Stimulated activated CD8-positive, alpha-beta memory T cell treated with anti-CD3 and anti-CD28 coated beads, Interleukin-12 subunit alpha, Interleukin-12 subunit beta, amount 100 ng/mL, for 1 hour (primary cell): Measurements from ENCODE around the gene SRSF1.
"Not testable (repeated sequence)": the region's sequence is repeated elsewhere in the genome, so short reads cannot be mapped to it uniquely, and the experiment has no call there.

Experiments used
- DNase-seq: peaks from one replicate; pipeline ENCODE4 v3.0.0-alpha.2; 2020; ENCODE audit warnings: low read depth

The SRSF1 gene, protein sequence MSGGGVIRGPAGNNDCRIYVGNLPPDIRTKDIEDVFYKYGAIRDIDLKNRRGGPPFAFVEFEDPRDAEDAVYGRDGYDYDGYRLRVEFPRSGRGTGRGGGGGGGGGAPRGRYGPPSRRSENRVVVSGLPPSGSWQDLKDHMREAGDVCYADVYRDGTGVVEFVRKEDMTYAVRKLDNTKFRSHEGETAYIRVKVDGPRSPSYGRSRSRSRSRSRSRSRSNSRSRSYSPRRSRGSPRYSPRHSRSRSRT

GRCh38 chr17:58006924-58007780 is at the start of gene SRSF1:
TSS of gene SRSF1 (minus strand) at chr17:58007246. CDS start at chr17:58007137, 109 bp downstream.
- DNase-seq: peak; percentile 98

- no peak for DNase-seq
Observed at GRCh38 chr17:58056476-58056875, 49.4 kb upstream of the SRSF1 start.

DNA sequence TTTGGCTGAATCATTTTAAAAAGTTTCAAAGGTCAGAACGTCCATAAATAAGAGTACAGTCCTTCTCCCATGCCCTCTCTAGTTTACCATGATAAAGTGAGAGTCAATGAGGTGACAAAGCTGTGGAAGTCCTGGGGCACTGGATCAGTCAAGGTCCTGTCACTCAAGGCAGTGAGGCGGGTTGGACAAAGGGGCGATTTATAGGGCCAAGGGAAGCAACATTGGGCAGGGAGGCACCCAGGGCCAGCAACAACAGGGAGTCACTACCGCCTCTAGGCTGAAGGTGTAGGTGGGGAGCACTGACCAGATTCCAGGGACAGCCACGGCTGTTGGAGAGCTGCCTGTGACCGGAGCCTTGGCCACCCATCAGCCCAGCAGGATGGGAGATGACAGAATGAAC is 47.6 kb upstream of the SRSF1 start:
- DNase-seq: no peak

- no peak for DNase-seq
Observed at GRCh38 chr17:58052945-58053715, 46.1 kb upstream of the SRSF1 start.

- DNase-seq: no peak
Observed at GRCh38 chr17:58052407-58052806, 45.4 kb upstream of the SRSF1 start.

DNA sequence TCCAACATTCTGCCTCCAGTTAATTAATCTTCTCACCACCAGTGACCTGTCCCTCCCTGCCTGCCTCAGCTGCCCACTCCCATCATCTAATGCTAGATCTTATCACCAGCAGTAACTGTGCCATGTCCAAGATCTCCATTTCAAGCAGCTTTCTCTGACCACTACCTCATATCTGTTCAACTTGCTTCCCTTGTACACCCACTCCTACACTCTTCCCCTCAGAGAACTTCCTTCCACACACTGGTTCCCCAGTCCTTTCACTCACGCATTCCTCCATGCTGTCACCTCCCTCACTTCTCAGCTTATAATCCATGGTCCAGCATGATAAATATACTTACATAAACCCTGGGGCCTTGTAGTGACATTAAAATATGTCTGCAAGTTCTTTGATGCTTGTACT is 44.4 kb upstream of the SRSF1 start:
- DNase-seq: no peak

DNA sequence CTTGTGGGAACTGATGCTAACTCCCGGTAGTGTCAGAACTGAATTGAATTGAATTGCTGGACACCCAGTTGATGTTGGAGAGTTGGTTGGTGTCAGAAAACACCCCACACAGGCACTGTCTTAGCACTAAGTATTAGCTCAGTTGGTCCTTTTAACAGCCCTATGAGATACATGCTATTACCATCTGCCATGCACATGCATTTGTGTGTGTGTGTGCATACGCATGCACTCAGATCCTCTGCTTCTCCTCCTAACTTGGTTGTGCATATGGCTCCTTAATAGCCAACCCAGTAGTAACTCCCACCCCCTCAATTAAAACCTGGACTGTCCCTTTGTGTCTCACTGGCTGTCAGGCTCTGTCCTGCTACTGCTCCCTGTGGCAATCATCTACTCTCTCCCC is 43.9 kb upstream of the SRSF1 start:
- DNase-seq: no peak

DNA sequence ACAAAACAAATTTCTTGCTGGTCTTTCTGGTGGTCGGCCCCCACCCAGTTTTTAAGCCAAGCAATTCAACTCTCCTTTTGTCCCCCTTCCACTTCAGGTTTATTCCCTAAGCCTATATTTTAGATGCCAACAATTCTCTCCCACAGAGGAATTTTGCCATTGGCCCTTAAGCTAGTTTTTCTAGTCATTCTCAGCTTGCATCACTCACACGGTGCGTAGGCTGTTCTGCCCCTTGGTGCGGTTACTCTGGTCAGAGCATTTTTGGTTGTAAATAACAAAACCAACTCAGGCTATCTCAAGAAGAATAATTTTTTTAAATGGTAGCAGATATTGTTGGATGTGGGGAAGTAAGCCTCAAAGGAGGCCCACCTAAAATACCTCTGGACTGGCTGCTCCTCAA is 42.5 kb upstream of the SRSF1 start:
- DNase-seq: no peak

DNA sequence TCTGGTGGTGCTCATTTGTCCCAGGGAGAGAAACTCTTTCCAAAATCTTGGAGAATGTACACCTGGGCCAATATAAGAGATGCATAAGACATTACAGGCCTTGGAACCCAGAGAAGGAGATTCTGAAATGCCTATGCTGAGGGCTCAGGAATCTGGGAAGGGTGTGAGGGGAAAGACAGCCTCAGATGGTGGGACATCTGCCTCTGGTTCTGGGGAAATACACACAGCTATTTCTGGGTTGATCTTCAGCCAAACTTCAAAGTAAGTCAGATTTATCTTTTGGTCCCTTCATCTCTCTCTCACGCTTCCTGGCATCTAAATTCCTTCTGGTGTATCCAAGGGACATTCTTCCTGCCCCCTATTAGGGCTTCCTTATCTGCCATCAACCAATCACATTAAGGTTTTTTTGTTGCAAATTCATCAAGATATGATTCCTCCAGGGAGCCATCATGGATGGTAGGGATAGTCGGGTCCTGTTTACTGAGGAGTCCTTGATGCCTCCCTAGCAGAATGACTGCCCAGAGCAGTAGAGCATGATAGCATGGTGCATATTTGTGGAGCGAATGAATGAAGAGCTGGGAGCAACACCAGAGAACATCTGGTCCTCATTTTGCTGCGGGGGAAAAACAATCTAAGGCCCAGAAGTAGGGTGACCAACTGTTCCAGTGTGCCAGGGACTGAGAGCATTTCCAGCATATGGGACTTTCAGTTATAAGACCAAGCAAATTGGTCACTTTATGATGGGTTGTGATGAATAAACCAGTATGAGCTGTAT is 40.5 kb upstream of the SRSF1 start:
- no peak for DNase-seq

- DNase-seq: no peak
Observed at GRCh38 chr17:58046239-58047094, 39.4 kb upstream of the SRSF1 start.

DNA sequence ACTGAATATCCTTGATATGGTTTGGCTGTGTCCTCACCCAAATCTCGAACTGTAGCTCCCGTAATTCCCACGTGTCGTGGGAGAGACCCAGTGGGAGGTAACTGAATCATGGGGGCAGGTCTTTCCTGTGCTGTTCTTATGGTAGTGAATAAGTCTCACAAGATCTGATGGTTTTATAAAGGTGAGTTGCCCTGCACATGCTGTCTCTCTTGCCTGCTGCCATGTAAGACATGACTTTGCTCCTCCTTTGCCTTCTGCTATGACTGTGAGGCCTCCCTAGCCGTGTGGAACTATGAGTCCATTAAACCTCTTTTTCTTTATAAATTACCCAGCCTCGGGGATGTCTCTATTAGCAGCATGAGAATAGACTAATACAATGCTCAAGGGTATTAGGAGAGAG is 37.2 kb upstream of the SRSF1 start:
- DNase-seq: not testable (repeated sequence)

GRCh38 chr17:58043221-58044181 is 36.5 kb upstream of the SRSF1 start:
- no peak for DNase-seq

GRCh38 chr17:58041161-58041560 is 34.1 kb upstream of the SRSF1 start:
- no peak for DNase-seq

DNA sequence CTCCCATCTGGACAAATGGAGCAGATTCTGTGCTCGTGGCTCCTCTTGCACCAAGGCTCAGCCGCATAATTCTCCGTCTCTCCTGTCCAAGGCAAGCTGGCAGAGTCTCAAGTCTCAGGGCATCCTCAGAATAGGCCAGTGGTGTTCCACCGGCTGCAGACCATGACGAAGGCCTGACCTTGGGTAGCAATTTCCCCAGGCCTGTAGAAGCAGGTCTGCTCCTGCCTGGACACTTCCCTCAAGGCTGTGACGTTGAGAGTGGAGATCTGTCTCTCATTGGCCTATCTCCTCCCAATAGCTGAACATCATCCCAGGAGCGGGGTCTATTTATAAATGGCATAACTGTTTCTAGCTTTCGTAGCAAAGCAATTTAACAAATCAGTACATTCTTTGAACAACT is 33.3 kb upstream of the SRSF1 start:
- DNase-seq: no peak

- DNase-seq: no peak
Observed at GRCh38 chr17:58039975-58040374, 32.9 kb upstream of the SRSF1 start.

DNA sequence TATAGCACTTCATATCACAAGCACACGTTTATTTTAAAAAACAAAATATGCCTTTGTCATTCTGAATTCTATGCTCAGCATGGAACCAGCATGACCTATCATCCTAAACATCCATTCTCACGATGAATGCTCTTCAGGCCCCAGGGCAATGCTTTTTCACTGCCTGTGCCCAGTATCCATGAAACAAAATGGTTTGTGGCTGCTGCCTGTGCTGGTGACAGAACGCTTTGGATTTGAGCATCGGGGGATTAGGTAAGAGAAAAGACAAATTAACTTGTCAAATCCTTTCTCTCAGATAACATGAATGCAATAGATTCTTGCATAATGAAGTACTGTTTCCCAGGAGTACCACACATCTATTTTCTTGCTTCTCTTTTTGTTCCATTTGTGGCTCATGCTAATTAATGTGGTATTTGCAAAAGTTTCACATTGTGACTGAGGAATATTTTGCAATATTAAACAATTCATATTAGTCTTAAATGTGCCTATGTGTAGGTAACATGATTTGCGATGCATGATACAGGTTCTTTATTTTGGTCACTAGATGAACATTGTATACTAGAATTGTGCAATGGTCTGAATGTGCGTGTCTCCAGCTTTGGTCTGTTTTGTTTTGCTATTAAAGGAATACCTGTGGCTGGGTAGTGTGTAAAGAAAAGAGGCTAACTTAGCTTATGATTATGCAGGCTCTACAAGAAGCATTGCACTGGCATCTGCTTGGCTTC is 25.8 kb upstream of the SRSF1 start:
- no peak for DNase-seq

GRCh38 chr17:58028578-58028977 is 21.5 kb upstream of the SRSF1 start:
- no peak for DNase-seq

GRCh38 chr17:58020401-58020800 is 13.4 kb upstream of the SRSF1 start:
- no peak for DNase-seq

GRCh38 chr17:58019521-58019920 is 12.5 kb upstream of the SRSF1 start:
- DNase-seq: no peak
